GM21381 (cell line): ENCODE data around the gene NPIPB6.

ENCODE experiments used
- ATAC-seq: cut with Tn5 transposase; IDR thresholded peaks from one replicate; pipeline ENCODE4 v1.9.1; 2021; ENCODE audit warnings: mild to moderate bottlenecking, moderate library complexity; ENCODE audit not compliant: unreplicated experiment

NPIPB6 gene

GRCh38 chr16:28324235-28324886 is 38.9 kb downstream of the NPIPB6 start:
- no peak for ATAC-seq

- no peak for ATAC-seq
Measured at GRCh38 chr16:28321700-28322411, 41.5 kb downstream of the NPIPB6 start.

- ATAC-seq, result no peak
Measured at GRCh38 chr16:28320741-28321140, 42.6 kb downstream of the NPIPB6 start.

- no peak for ATAC-seq
Measured at GRCh38 chr16:28320023-28320561, 43.2 kb downstream of the NPIPB6 start.

GRCh38 chr16:28319476-28320022 is 43.8 kb downstream of the NPIPB6 start:
- no peak for ATAC-seq

GRCh38 chr16:28318042-28318744 is 45.1 kb downstream of the NPIPB6 start:
- no peak for ATAC-seq

- ATAC-seq, result no peak
Measured at GRCh38 chr16:28317040-28317880, 46.0 kb downstream of the NPIPB6 start.

GRCh38 chr16:28316054-28316453 is 47.3 kb downstream of the NPIPB6 start:
- no peak for ATAC-seq

GRCh38 chr16:28313587-28313986 is 49.7 kb downstream of the NPIPB6 start:
- no peak for ATAC-seq

- no peak for ATAC-seq
Measured at GRCh38 chr16:28312327-28312726, 51.0 kb downstream of the NPIPB6 start.

GRCh38 chr16:28311913-28312312 is 51.4 kb downstream of the NPIPB6 start:
- no peak for ATAC-seq

GRCh38 chr16:28311413-28311812 is 51.9 kb downstream of the NPIPB6 start:
- no peak for ATAC-seq

- ATAC-seq, result no peak
Measured at GRCh38 chr16:28310796-28311195, 52.5 kb downstream of the NPIPB6 start.

GRCh38 chr16:28309811-28310311 is 53.4 kb downstream of the NPIPB6 start:
- ATAC-seq, result no peak

GRCh38 chr16:28308794-28309584 is 54.3 kb downstream of the NPIPB6 start:
- no peak for ATAC-seq

- no peak for ATAC-seq
Measured at GRCh38 chr16:28307936-28308335, 55.4 kb downstream of the NPIPB6 start.

GRCh38 chr16:28304214-28304613 is 59.1 kb downstream of the NPIPB6 start:
- ATAC-seq, result no peak

GRCh38 chr16:28303132-28303531 is 60.2 kb downstream of the NPIPB6 start:
- no peak for ATAC-seq

GRCh38 chr16:28301620-28302019 is 61.7 kb downstream of the NPIPB6 start:
- ATAC-seq, result no peak

GRCh38 chr16:28301154-28301553 is 62.2 kb downstream of the NPIPB6 start:
- ATAC-seq, result no peak
